Hepatocyte (in vitro differentiated cells): ENCODE measurements around the gene ACTL7A.
"Not testable (repeated sequence)": the region's sequence is repeated elsewhere in the genome, so short reads cannot be mapped to it uniquely, and the experiment has no call there.

ENCODE experiments used
- EZH2phosphoT487 ChIP-seq: fragments of 200-600 bp; sonication (generic); IDR thresholded peaks from one replicate; pipeline ENCODE4 v1.6.1; 2018; ENCODE audit warnings: antibody characterized with exemption, mild to moderate bottlenecking, low read depth, moderate library complexity; ENCODE audit not compliant: unreplicated experiment, severe bottlenecking
- TF ChIP-seq, protein P1 (sequence below): fragments of 200-600 bp; sonication (generic); IDR thresholded peaks from 2 replicates; pipeline ENCODE4 v1.5.1; 2016; ENCODE audit warnings: antibody characterized with exemption, mild to moderate bottlenecking; ENCODE audit not compliant: poor library complexity

DNA sequence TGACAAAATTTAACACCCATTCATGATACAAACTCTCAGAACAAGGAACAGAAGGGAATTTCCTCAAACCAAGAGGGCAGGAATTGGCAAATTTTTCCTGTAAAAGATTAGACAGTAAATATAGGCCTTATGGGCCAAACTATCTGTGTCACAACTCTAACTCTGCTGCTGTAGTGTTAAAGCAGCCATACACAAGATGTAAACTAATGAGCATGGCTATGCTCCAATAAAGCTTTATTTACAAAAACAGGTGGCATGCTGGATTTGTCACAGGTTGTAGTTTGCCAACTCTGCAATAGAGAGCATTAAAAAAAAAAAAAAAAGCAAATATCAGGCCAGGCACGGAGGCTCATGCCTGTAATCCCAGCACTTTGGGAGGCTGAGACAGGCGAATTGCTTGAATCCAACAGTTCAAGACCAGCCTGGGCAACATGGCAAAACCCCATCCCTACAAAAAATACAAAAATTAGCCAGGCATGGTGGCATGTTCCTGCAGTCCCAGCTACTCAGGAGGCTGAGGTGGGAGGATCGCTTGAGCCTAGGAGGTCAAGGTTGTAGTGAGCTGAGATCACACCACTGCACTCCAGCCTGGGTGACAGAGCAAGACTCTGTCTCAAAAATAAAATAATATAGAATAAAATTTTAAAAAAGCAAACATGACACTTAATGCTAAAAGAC is 24.7 kb downstream of the ACTL7A start:
- TF ChIP-seq, protein P1, sequence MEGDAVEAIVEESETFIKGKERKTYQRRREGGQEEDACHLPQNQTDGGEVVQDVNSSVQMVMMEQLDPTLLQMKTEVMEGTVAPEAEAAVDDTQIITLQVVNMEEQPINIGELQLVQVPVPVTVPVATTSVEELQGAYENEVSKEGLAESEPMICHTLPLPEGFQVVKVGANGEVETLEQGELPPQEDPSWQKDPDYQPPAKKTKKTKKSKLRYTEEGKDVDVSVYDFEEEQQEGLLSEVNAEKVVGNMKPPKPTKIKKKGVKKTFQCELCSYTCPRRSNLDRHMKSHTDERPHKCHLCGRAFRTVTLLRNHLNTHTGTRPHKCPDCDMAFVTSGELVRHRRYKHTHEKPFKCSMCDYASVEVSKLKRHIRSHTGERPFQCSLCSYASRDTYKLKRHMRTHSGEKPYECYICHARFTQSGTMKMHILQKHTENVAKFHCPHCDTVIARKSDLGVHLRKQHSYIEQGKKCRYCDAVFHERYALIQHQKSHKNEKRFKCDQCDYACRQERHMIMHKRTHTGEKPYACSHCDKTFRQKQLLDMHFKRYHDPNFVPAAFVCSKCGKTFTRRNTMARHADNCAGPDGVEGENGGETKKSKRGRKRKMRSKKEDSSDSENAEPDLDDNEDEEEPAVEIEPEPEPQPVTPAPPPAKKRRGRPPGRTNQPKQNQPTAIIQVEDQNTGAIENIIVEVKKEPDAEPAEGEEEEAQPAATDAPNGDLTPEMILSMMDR: not testable (repeated sequence)
- not testable (repeated sequence) for TF ChIP-seq EZH2phosphoT487
